Activated CD8-positive, alpha-beta memory T cell treated with anti-CD3 and anti-CD28 coated beads, Interleukin-2, amount 10 ng/mL, durations not matched to agents 7 days and 5 days (primary cell): ENCODE data around the gene GLP2R. TPM values are rescaled to one million over a fixed set of nuclear protein-coding genes. Genes with fewer than 3 reads are reported as not detected.

Experiments
- ATAC-seq: fragments of 150-1000 bp; cut with Tn5 transposase; one replicate; pipeline ENCODE4 v1.10.0; 2021; ENCODE audit warnings: moderate library complexity
- CTCF ChIA-PET: fragments of 350-600 bp; sonication (Branson Sonifier 250); formaldehyde crosslinking; loops from one replicate; lab custom pipeline; 2021; ENCODE audit warnings: antibody characterized with exemption; lab: Charles Lee
- DNase-seq: peaks from one replicate; pipeline ENCODE4 v3.0.0-alpha.2; 2020
- H3K27ac Mint-ChIP-seq: one replicate; pipeline ENCODE4 v1.8.0; 2021; ENCODE audit warnings: mild to moderate bottlenecking, mixed read lengths
- H3K27me3 Mint-ChIP-seq: one replicate; pipeline ENCODE4 v1.8.0; 2021; ENCODE audit warnings: mixed read lengths
- H3K36me3 Mint-ChIP-seq: one replicate; pipeline ENCODE4 v1.8.0; 2021; ENCODE audit warnings: mild to moderate bottlenecking, mixed read lengths
- H3K4me1 Mint-ChIP-seq: one replicate; pipeline ENCODE4 v1.8.0; 2021; ENCODE audit warnings: mixed read lengths
- H3K4me3 Mint-ChIP-seq: one replicate; pipeline ENCODE4 v1.8.0; 2021; ENCODE audit warnings: mild to moderate bottlenecking, moderate library complexity, mixed read lengths
- H3K9me3 Mint-ChIP-seq: one replicate; pipeline ENCODE4 v1.8.0; 2022; ENCODE audit warnings: low read depth, mixed read lengths
- total RNA-seq, 2 experiments: library from RNA; stranded (reverse); gene quantifications; one replicate each; pipeline ENCODE4 v1.2.3, GENCODE V29; 2021

GLP2R gene
- total RNA-seq, 2 experiments from 2014 or later = not detected

- Mint-ChIP-seq H3K36me3 (no peaks in the 10 kb centered on the region), H3K27ac (no peak overlapping the region), H3K4me3 (no peak overlapping the region), H3K9me3 (no peaks in the 10 kb centered on the region), H3K27me3 (peaks cover 2% of the 10 kb centered on the region), H3K4me1 (no peaks in the 10 kb centered on the region)
- CTCF ChIA-PET = no interaction called here
- DNase-seq = no peak
- no peak for ATAC-seq
These were observed 23.4 kb upstream of the GLP2R start for GRCh38 chr17:9802294-9802693.

GRCh38 chr17:9802697-9803096, 23.0 kb upstream of the GLP2R start:
- Mint-ChIP-seq H3K4me3 (no peak overlapping the region), H3K9me3 (no peaks in the 10 kb centered on the region), H3K36me3 (no peaks in the 10 kb centered on the region), H3K27ac (no peak overlapping the region), H3K4me1 (no peaks in the 10 kb centered on the region), H3K27me3 (peaks cover 2% of the 10 kb centered on the region)
- CTCF ChIA-PET = no interaction called here
- DNase-seq (no peak), ATAC-seq (no peak)

GRCh38 chr17:9805769-9806168, 20.0 kb upstream of the GLP2R start:
- H3K36me3 Mint-ChIP-seq = no peaks in the 10 kb centered on the region
- CTCF ChIA-PET = no interaction called here
- DNase-seq (no peak), ATAC-seq (no peak)
- peaks cover 2% of the 10 kb centered on the region for H3K27me3 Mint-ChIP-seq
- H3K27ac Mint-ChIP-seq = no peak overlapping the region
- H3K9me3 Mint-ChIP-seq = no peaks in the 10 kb centered on the region
- H3K4me1 Mint-ChIP-seq = no peaks in the 10 kb centered on the region
- H3K4me3 Mint-ChIP-seq = no peak overlapping the region

GRCh38 chr17:9806699-9807098, 19.0 kb upstream of the GLP2R start:
- no peaks in the 10 kb centered on the region for H3K36me3 Mint-ChIP-seq
- no peaks in the 10 kb centered on the region for H3K4me1 Mint-ChIP-seq
- no peak overlapping the region for H3K4me3 Mint-ChIP-seq
- CTCF ChIA-PET = no interaction called here
- no peak overlapping the region for H3K27ac Mint-ChIP-seq
- peaks cover 2% of the 10 kb centered on the region for H3K27me3 Mint-ChIP-seq
- H3K9me3 Mint-ChIP-seq = no peaks in the 10 kb centered on the region
- DNase-seq = no peak
- no peak for ATAC-seq

- no peak overlapping the region for H3K4me3 Mint-ChIP-seq
- H3K9me3 Mint-ChIP-seq = no peaks in the 10 kb centered on the region
- H3K27ac Mint-ChIP-seq = no peak overlapping the region
- CTCF ChIA-PET = no interaction called here
- ATAC-seq (no peak), DNase-seq (no peak)
- H3K27me3 Mint-ChIP-seq = no peaks in the 10 kb centered on the region
- no peaks in the 10 kb centered on the region for H3K4me1 Mint-ChIP-seq
- H3K36me3 Mint-ChIP-seq = no peaks in the 10 kb centered on the region
These were observed 16.3 kb upstream of the GLP2R start for GRCh38 chr17:9809409-9809808.

GRCh38 chr17:9810100-9810949, 15.4 kb upstream of the GLP2R start:
- no peak overlapping the region for H3K27ac Mint-ChIP-seq
- H3K4me3 Mint-ChIP-seq = no peak overlapping the region
- H3K36me3 Mint-ChIP-seq = no peaks in the 10 kb centered on the region
- DNase-seq = no peak
- H3K9me3 Mint-ChIP-seq = no peaks in the 10 kb centered on the region
- CTCF ChIA-PET = no interaction called here
- H3K27me3 Mint-ChIP-seq = no peaks in the 10 kb centered on the region
- H3K4me1 Mint-ChIP-seq = no peaks in the 10 kb centered on the region
- no peak for ATAC-seq

GRCh38 chr17:9811086-9811485, 14.6 kb upstream of the GLP2R start:
- Mint-ChIP-seq H3K27me3 (no peaks in the 10 kb centered on the region), H3K9me3 (peaks cover under 1% of the 10 kb centered on the region), H3K36me3 (no peaks in the 10 kb centered on the region), H3K4me1 (no peaks in the 10 kb centered on the region), H3K27ac (no peak overlapping the region), H3K4me3 (no peak overlapping the region)
- DNase-seq = no peak
- CTCF ChIA-PET = no interaction called here
- ATAC-seq = no peak

- H3K9me3 Mint-ChIP-seq = peaks cover 5% of the 10 kb centered on the region
- ATAC-seq = no peak
- H3K27me3 Mint-ChIP-seq = no peaks in the 10 kb centered on the region
- no peak overlapping the region for H3K27ac Mint-ChIP-seq
- no peaks in the 10 kb centered on the region for H3K4me1 Mint-ChIP-seq
- H3K4me3 Mint-ChIP-seq = no peak overlapping the region
- CTCF ChIA-PET = no interaction called here
- no peaks in the 10 kb centered on the region for H3K36me3 Mint-ChIP-seq
- DNase-seq = no peak
These were observed 14.2 kb upstream of the GLP2R start for GRCh38 chr17:9811537-9811936.

- no peaks in the 10 kb centered on the region for H3K4me1 Mint-ChIP-seq
- DNase-seq (no peak), ATAC-seq (no peak)
- no peak overlapping the region for H3K27ac Mint-ChIP-seq
- no peak overlapping the region for H3K4me3 Mint-ChIP-seq
- H3K27me3 Mint-ChIP-seq = no peaks in the 10 kb centered on the region
- peaks cover 6% of the 10 kb centered on the region for H3K9me3 Mint-ChIP-seq
- H3K36me3 Mint-ChIP-seq = no peaks in the 10 kb centered on the region
- CTCF ChIA-PET = no interaction called here
These were observed 12.6 kb upstream of the GLP2R start for GRCh38 chr17:9813166-9813565.

GRCh38 chr17:9814337-9814945, 11.3 kb upstream of the GLP2R start:
- no peaks in the 10 kb centered on the region for H3K36me3 Mint-ChIP-seq
- DNase-seq (no peak), ATAC-seq (no peak)

GRCh38 chr17:9816472-9816871, 9.3 kb upstream of the GLP2R start:
- CTCF ChIA-PET = no interaction called here
- DNase-seq (no peak), ATAC-seq (no peak)
- Mint-ChIP-seq H3K36me3 (no peaks in the 10 kb centered on the region), H3K4me3 (no peak overlapping the region), H3K4me1 (no peaks in the 10 kb centered on the region), H3K27ac (no peak overlapping the region), H3K9me3 (peaks cover 6% of the 10 kb centered on the region), H3K27me3 (no peaks in the 10 kb centered on the region)

More at GRCh38 chr17:9814337-9814945, 11.3 kb upstream of the GLP2R start:
- no peak overlapping the region for H3K27ac Mint-ChIP-seq
- H3K27me3 Mint-ChIP-seq = no peaks in the 10 kb centered on the region
- CTCF ChIA-PET = no interaction called here
- no peak overlapping the region for H3K4me3 Mint-ChIP-seq
- peaks cover 6% of the 10 kb centered on the region for H3K9me3 Mint-ChIP-seq
- H3K4me1 Mint-ChIP-seq = no peaks in the 10 kb centered on the region

- no peaks in the 10 kb centered on the region for H3K36me3 Mint-ChIP-seq
- DNase-seq = no peak
- no peak for ATAC-seq
- H3K4me3 Mint-ChIP-seq = no peak overlapping the region
- no peaks in the 10 kb centered on the region for H3K4me1 Mint-ChIP-seq
- CTCF ChIA-PET = no interaction called here
- peaks cover 6% of the 10 kb centered on the region for H3K9me3 Mint-ChIP-seq
- H3K27me3 Mint-ChIP-seq = no peaks in the 10 kb centered on the region
- H3K27ac Mint-ChIP-seq = no peak overlapping the region
These were observed 8.6 kb upstream of the GLP2R start for GRCh38 chr17:9817086-9817485.

GRCh38 chr17:9818760-9819159, 7.0 kb upstream of the GLP2R start:
- H3K27ac Mint-ChIP-seq = no peak overlapping the region
- no peak overlapping the region for H3K4me3 Mint-ChIP-seq
- H3K27me3 Mint-ChIP-seq = no peaks in the 10 kb centered on the region
- ATAC-seq (no peak), DNase-seq (no peak)
- peaks cover 10% of the 10 kb centered on the region for H3K9me3 Mint-ChIP-seq
- CTCF ChIA-PET = no interaction called here
- no peaks in the 10 kb centered on the region for H3K4me1 Mint-ChIP-seq
- no peaks in the 10 kb centered on the region for H3K36me3 Mint-ChIP-seq

GRCh38 chr17:9820448-9820847, 5.3 kb upstream of the GLP2R start:
- peaks cover 10% of the 10 kb centered on the region for H3K9me3 Mint-ChIP-seq
- no peaks in the 10 kb centered on the region for H3K36me3 Mint-ChIP-seq
- H3K27me3 Mint-ChIP-seq = no peaks in the 10 kb centered on the region
- CTCF ChIA-PET = no interaction called here
- H3K4me1 Mint-ChIP-seq = no peaks in the 10 kb centered on the region
- ATAC-seq (no peak), DNase-seq (no peak)
- H3K27ac Mint-ChIP-seq = no peak overlapping the region
- H3K4me3 Mint-ChIP-seq = no peak overlapping the region
